Measurements from ENCODE around the gene CHEK2. TPM values are rescaled to one million over a fixed set of nuclear protein-coding genes. Genes with fewer than 3 reads are reported as not detected.
A peak's percentile ranks its signal among the peaks of the same experiment; 100 is the strongest.
"Not testable (repeated sequence)": the region's sequence is repeated elsewhere in the genome, so short reads cannot be mapped to it uniquely, and the experiment has no call there.

CHEK2 gene
- 14.3 and 27.3 TPM in 2 replicates for total RNA-seq (2014; rRNA removed; shearing (Covaris generic))

DNA sequence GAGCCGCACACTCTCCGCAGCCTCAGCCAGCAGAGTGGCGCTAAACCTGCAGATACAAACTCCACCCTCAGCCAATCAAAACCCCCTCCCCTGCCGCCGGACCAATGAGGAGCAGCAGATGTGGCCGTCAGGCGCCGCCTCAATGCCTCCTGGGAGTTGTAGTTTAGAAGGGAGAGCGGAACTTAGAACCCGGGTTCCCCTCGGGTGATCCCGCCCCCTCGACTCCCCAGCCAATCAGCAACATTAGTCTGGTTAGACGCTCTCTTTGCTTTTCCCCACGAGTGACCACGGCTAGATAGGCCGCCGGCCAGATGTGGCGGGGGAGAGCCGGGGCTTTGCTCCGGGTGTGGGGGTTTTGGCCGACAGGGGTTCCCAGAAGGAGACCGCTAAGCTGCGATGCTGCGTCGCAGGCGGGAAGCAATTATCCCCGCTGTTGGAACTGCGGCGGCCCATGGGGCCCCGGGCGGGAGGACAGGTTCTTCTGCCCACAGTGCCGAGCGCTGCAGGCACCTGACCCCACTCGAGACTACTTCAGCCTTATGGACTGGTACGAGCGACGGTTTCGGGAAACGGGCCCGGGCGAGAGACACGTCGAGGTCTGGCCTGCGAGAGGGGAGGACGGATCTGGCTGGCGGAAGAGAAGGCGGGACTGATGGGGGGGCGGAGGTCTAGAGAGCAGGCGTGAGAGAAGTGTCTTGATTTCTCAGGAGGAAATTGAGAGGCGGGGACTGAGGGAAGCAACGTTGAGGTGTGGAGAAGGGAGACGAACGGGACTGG lies at the start of gene CHEK2, which contains the start of gene HSCB:
CHEK2 (minus strand) TSS at position 36 of the 777 bp plus-strand sequence. CDS start 7,099 bp downstream, outside the sequence.
HSCB (plus strand) TSS at position 255 of the 777 bp plus-strand sequence; CDS start at position 312, 57 bp downstream.
- DNase-seq (ENCODE audit: low spot score), result peak; percentile 96

DNA sequence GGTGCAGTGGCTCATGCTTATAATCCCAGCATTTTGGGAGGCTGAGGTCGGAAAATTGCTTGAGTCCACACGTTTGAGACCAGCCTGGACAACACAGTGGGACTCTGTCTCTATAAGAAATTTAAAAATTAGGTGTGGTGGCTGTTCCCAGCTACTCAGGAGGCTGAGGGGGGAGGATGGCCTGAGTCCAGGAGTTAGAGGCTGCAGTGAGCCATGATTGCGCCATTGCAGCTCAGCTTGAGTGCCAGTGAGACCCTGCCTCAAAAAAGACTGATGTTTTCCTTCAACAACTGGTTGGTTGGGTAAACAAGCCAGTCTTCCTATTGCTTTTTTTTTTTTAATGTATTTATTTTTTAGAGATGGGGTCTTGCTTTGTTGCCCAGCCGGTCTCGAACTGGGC lies 49.5 kb upstream of the CHEK2 start:
- DNase-seq (ENCODE audit: low spot score), result no peak

DNA sequence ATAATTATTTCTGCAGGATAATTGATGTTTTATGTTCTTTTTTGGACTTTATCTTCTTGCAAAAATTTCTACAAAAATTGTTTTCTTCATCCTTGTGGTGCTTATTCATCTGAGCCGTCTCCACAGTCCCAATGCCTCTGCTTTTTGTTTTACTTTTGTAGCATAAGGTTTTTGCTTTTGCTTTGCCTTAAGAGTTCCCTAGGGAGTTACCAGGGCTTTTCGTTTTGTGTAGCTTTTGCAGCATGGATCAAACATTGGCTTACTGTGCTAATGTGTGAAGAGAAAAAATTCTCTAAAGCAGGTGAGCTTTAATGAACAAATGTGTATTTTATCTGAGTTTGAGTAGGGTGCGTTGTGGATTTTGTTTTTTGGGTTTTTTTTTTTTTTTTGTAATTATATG lies 47.0 kb upstream of the CHEK2 start:
- DNase-seq (ENCODE audit: low spot score), result no peak

- no peak for DNase-seq (ENCODE audit: low spot score)
These were observed 42.4 kb upstream of the CHEK2 start for GRCh38 chr22:28783786-28784671.

- DNase-seq (ENCODE audit: low spot score), result no peak
These were observed 38.7 kb upstream of the CHEK2 start for GRCh38 chr22:28780296-28780695.

DNA sequence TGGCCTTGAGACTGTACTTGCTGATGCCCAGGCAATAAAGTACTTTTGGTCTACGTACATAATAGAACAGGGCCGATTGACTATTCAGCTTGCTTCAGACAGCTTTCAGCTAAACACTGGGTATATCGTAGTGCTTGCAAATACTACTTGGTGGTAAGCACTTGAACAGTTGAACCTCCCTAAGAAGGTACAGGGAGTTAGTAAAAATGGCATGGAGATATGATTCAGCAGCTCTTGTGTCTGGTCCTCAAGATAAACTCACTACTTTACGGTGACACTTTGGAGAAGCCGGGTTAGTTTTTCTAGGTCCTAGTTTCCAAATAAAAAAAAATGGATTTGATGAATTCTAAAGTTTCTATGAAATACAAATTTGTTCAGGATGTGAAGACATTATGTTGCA lies 38.2 kb upstream of the CHEK2 start:
- DNase-seq (ENCODE audit: low spot score), result no peak

- DNase-seq (ENCODE audit: low spot score), result no peak
These were observed 32.8 kb upstream of the CHEK2 start for GRCh38 chr22:28774378-28774777.

DNA sequence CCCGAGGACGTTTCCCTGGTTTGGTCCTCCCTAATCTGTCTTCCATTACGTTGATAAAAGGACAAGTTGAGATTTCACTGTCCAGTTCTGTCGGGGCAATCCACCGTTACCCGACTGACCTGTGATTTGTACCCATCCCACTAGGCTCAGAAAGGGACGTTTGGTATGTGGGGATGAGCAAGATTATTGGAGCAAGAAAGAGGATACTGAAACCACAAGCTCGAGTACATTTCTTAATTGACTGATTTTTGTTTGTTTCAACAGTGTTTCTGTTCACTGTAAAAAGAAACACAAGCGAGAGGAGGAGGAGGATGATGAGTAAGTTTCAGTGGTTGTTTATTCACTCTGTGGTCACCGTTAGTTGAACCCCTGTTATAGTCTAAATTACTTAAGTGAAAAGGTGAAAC lies 31.8 kb upstream of the CHEK2 start:
- peak; percentile 6 for DNase-seq (ENCODE audit: low spot score)

GRCh38 chr22:28772633-28773460 lies 31.2 kb upstream of the CHEK2 start, which contains the start of gene CCDC117:
Gene CCDC117, plus strand, starts transcription at chr22:28772695. Its CDS starts 155 bp downstream, at chr22:28772850.
- peak; percentile 78 for DNase-seq (ENCODE audit: low spot score)

- DNase-seq (ENCODE audit: low spot score), result no peak
These were observed 29.7 kb upstream of the CHEK2 start for GRCh38 chr22:28771195-28771791.

- no peak for DNase-seq (ENCODE audit: low spot score)
These were observed 27.9 kb upstream of the CHEK2 start for GRCh38 chr22:28769394-28770085.

DNA sequence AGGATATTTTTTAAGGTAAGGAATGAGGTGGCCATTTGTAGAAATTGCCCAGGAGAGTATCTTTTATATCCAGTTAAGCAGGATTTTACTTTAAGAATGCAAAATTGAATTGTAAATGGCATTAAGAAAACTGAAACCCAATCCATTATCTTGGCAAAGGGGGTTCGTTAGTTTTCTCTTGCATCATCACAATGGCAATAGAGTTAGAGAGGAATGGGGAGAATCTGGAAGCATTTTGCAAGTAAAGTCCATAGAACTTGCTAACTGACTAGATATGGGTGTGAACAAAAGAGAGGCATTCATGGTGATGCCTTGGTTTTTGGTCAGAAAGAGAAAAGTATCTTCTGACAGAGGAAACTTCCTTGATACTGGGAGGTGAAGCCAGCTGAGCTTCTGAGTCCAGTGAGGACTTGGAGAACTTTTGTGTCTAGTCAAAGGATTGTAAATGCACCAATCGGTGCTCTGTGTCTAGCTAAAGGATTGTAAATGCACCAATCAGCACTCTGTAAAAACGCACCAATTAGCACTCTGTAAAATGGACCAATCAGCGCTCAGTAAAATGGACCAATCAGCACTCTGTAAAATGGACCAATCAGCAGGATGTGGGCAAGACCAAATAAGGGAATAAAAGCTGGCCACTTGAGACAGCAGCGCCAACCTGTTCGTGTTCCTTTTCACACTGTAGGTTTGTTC lies 27.2 kb upstream of the CHEK2 start:
- no peak for DNase-seq (ENCODE audit: low spot score)

GRCh38 chr22:28766628-28767027 lies 25.0 kb upstream of the CHEK2 start:
- no peak for DNase-seq (ENCODE audit: low spot score)

GRCh38 chr22:28762000-28762399 lies 20.4 kb upstream of the CHEK2 start:
- not testable (repeated sequence) for DNase-seq (ENCODE audit: low spot score)

DNA sequence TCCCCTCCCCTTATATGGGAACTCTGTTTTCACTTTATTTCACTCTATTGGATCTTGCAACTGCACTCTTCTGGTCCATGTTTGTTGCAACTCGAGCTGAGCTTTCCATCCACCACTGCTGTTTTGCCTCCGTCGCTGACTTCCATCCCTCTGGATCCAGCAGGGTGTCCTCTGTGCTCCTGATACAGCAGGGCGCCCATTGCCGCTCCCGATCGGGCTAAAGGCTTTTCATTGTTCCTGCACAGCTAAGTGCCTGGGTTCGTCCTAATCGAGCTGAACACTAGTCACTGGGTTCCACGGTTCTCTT lies 19.8 kb upstream of the CHEK2 start:
- no peak for DNase-seq (ENCODE audit: low spot score)

- DNase-seq (ENCODE audit: low spot score), result peak; percentile 20
These were observed 18.4 kb upstream of the CHEK2 start for GRCh38 chr22:28759861-28760560.

DNA sequence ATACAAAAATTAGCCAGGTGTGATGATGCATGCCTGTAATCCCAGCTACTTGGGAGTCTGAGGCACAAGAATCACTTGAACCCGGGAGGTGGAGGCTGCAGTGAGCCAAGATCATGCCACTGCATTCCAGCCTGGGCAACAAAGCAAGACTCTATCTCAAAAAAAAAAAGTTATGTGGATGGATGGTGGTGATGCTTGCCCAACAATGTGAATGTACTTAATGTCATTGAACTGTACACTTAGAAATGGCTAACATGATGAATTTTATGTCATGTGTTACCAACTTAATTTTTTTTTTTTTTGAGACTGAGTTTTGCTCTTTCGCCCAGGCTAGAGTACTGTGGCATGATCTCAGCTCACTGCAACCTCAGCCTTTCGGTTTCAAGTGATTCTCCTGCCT lies 12.9 kb upstream of the CHEK2 start:
- not testable (repeated sequence) for DNase-seq (ENCODE audit: low spot score)

- DNase-seq (ENCODE audit: low spot score), result peak; percentile 60
These were observed 8.9 kb upstream of the CHEK2 start for GRCh38 chr22:28750471-28750881.

- DNase-seq (ENCODE audit: low spot score), result no peak
These were observed 2.2 kb upstream of the CHEK2 start for GRCh38 chr22:28743852-28744251.

Data from A172 (cell line).